ENCODE data around the gene PLSCR4. TPM values are rescaled to one million over a fixed set of nuclear protein-coding genes. Genes with fewer than 3 reads are reported as not detected.

Gene PLSCR4
- total and polyA plus RNA-seq, 4 donors, result 19.5 to 56.4 (median 34.9) TPM

DNA sequence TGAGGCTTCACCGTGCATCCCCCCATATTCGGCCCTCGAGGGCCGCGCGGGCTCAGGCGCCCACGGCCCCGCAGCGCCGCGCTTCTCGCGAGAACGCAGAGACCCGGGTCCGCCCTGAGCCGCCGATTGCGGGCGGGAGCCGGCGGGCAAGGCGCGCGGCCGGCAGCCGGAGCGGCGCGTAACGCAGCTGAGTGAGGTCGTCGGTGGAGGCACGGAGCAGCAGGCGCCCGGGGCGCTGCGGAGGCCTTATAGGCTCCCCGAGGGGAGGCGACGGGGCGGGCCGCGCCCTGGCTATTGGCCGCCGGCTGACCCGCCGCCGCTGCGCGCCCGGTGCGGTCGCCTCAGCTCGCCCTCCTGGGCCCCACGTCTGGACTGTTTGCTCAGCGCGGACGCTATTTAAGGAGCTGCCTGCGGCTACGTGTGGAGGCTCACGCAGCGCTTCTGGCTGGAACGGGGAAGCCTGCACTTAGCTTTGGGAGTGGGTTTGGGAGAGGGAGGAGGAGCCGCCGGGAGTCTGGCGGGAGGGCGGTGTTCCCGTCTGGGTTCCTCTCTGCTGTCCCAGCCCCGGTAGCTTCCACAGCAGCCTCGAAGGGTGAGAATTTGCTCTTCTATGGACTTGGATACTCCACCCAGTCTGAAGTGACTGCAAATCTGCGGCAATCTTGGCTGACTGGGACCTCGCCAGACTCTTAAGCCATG is 89.8 kb downstream of the PLSCR4 start, which contains the start of gene PLOD2 (continued):
- no peak for TF ChIP-seq CTCF (IDR thresholded peaks at IDR 0.05; ENCODE audit: low read depth, low read length, missing input control)
- no peak for TF ChIP-seq RAD21 (IDR thresholded peaks at IDR 0.05)
- no peak for TF ChIP-seq EGR1 (IDR thresholded peaks at IDR 0.05; ENCODE audit: low read depth in 2 of 2)
- no peak for TF ChIP-seq GABPA (IDR thresholded peaks at IDR 0.05 in 1 of 2, conservative IDR thresholded peaks at IDR 0.05 in 1 of 2)
- TF ChIP-seq SP1 (IDR thresholded peaks at IDR 0.05), result peak; percentile 49
- peak in 1 of 2 donors; percentile 50 for TF ChIP-seq JUND (IDR thresholded peaks at IDR 0.05)
- peak; percentile 55 to 65 for TF ChIP-seq RXRA (IDR thresholded peaks at IDR 0.05)

DNA sequence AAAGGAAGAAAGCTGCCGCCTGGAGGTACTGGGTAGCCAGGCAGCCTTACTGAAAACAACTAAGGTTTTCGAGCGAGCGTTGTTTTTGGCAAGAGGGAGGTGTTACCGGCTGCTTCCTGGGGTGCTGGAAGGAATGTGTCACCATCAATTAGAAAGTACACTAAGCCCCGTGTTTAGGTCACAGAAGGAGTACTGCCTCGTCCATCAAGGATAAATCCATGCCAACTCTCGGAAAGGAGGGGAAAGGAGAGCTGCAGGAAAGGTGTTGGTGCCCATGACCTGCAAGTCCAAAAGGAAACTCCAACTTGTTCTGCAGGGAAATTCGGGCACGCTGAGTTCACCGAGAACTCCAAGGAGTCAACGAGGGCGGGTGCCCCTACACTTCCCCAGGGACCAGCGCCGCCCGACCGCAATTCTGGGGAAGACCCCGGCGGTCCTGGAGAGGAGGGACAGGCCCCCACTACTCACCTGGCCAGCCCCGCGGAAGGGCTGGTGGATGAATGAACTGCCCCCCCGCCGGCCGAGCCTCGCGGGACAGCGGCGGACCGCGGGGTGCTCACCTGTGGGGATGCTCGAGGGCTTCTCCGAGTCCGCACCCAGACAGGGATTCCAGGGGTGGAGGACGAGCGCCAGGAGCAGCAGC is 90.5 kb downstream of the PLSCR4 start:
- Histone ChIP-seq H3K4me3 (ENCODE audit: low read depth in 1 of 3, low read length in 3 of 3) (peak overlapping the region; percentile 79 to 98 (median 81)), H3K27me3 (ENCODE audit: control insufficient read depth in 4 of 4, insufficient read depth in 4 of 4, low read length in 3 of 4) (no peaks in the 10 kb centered on the region), H3K4me1 (ENCODE audit: control insufficient read depth in 4 of 4, insufficient read depth in 4 of 4, low read length in 3 of 4) (peaks cover 6 to 69% (median 28%) of the 10 kb centered on the region in 4 donors), H3K36me3 (ENCODE audit: control insufficient read depth in 4 of 4, insufficient read depth in 3 of 4, low read depth in 1 of 4, low read length in 3 of 4) (no peaks in the 10 kb centered on the region), H3K27ac (ENCODE audit: low read depth in 1 of 2, low read length in 2 of 2) (peak overlapping the region; percentile 95 to 97), H3K9me3 (ENCODE audit: control insufficient read depth in 4 of 4, low read length in 3 of 4) (no peaks in the 10 kb centered on the region), H3K9ac (ENCODE audit: low read depth in 1 of 2, low read length in 2 of 2) (peak overlapping the region; percentile 98 to 100)
- peak in 1 of 2 donors; percentile 23 for TF ChIP-seq RXRA (IDR thresholded peaks at IDR 0.05)
- peak; percentile 66 to 75 for TF ChIP-seq RAD21 (IDR thresholded peaks at IDR 0.05)
- TF ChIP-seq TAF1 (conservative IDR thresholded peaks at IDR 0.05), result peak; percentile 64
- TF ChIP-seq, protein P1, sequence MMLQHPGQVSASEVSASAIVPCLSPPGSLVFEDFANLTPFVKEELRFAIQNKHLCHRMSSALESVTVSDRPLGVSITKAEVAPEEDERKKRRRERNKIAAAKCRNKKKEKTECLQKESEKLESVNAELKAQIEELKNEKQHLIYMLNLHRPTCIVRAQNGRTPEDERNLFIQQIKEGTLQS (IDR thresholded peaks at IDR 0.05), result no peak
- TF ChIP-seq, protein P2, sequence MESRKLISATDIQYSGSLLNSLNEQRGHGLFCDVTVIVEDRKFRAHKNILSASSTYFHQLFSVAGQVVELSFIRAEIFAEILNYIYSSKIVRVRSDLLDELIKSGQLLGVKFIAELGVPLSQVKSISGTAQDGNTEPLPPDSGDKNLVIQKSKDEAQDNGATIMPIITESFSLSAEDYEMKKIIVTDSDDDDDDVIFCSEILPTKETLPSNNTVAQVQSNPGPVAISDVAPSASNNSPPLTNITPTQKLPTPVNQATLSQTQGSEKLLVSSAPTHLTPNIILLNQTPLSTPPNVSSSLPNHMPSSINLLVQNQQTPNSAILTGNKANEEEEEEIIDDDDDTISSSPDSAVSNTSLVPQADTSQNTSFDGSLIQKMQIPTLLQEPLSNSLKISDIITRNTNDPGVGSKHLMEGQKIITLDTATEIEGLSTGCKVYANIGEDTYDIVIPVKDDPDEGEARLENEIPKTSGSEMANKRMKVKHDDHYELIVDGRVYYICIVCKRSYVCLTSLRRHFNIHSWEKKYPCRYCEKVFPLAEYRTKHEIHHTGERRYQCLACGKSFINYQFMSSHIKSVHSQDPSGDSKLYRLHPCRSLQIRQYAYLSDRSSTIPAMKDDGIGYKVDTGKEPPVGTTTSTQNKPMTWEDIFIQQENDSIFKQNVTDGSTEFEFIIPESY (IDR thresholded peaks at IDR 0.05), result no peak
- TF ChIP-seq YY1 (IDR thresholded peaks at IDR 0.05), result peak; percentile 54
- TF ChIP-seq JUND (IDR thresholded peaks at IDR 0.05), result peak in 1 of 2 donors; percentile 29
- TF ChIP-seq HNF4A (conservative IDR thresholded peaks at IDR 0.05), result peak in 1 of 2 donors; percentile 9
- TF ChIP-seq, protein P3, sequence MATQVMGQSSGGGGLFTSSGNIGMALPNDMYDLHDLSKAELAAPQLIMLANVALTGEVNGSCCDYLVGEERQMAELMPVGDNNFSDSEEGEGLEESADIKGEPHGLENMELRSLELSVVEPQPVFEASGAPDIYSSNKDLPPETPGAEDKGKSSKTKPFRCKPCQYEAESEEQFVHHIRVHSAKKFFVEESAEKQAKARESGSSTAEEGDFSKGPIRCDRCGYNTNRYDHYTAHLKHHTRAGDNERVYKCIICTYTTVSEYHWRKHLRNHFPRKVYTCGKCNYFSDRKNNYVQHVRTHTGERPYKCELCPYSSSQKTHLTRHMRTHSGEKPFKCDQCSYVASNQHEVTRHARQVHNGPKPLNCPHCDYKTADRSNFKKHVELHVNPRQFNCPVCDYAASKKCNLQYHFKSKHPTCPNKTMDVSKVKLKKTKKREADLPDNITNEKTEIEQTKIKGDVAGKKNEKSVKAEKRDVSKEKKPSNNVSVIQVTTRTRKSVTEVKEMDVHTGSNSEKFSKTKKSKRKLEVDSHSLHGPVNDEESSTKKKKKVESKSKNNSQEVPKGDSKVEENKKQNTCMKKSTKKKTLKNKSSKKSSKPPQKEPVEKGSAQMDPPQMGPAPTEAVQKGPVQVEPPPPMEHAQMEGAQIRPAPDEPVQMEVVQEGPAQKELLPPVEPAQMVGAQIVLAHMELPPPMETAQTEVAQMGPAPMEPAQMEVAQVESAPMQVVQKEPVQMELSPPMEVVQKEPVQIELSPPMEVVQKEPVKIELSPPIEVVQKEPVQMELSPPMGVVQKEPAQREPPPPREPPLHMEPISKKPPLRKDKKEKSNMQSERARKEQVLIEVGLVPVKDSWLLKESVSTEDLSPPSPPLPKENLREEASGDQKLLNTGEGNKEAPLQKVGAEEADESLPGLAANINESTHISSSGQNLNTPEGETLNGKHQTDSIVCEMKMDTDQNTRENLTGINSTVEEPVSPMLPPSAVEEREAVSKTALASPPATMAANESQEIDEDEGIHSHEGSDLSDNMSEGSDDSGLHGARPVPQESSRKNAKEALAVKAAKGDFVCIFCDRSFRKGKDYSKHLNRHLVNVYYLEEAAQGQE (IDR thresholded peaks at IDR 0.05), result peak; percentile 13
- TF ChIP-seq CTCF (IDR thresholded peaks at IDR 0.05; ENCODE audit: low read depth, low read length, missing input control), result peak; percentile 33
- under 1% methylated on average over 35 of the region's 35 CpGs for WGBS
- peak; percentile 41 for DNase-seq (ENCODE audit: low spot score)
